Adrenal gland (tissue), 5 donors: Measurements from ENCODE around the gene ZCWPW1.

Source experiments
- POLR2A ChIP-seq, 2 donors: fragments of 450-650 bp; IDR thresholded peaks; one replicate each; pipeline ENCODE4 v1.6.1; 2017; ENCODE audit warnings: antibody characterized with exemption in 2 of 2, mild to moderate bottlenecking in 2 of 2, moderate library complexity in 1 of 2
- TF ChIP-seq, protein P1 (sequence below), 6 experiments: fragments of 450-650 bp in 4 of 6; fragments of 200-600 bp in 2 of 6; sonication (generic) in 1 of 6; IDR thresholded peaks; 1 replicate in 5 of 6; 2 replicates in 1 of 6; pipeline versions ENCODE4 v1.5.1 to v1.8.0; 2016 to 2021; ENCODE audit warnings: antibody characterized with exemption in 6 of 6, mild to moderate bottlenecking in 2 of 6, moderate library complexity in 1 of 6
- donor health status: DM: no; HTN: no; CAD: no.

DNA sequence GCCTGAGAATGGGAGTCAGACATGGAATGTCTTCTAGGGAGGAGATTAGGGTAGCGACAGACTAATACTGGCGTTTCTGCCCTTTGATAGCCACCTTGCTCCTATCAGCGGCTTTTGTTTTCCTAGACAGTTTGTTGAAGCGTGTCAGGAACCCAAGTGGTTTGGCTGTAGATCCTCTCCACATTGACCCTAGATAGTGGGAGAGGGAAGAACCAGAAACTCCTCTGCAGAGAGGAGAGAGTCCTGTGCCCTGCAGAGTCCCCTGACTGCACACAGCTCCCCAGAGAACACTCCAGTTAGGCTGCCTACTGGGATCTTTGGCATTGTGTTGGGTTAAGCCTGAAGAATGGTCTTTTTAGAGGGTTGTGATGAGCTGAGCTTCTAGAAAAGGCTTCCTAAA is 3.5 kb upstream of the ZCWPW1 start:
- TF ChIP-seq, protein P1, sequence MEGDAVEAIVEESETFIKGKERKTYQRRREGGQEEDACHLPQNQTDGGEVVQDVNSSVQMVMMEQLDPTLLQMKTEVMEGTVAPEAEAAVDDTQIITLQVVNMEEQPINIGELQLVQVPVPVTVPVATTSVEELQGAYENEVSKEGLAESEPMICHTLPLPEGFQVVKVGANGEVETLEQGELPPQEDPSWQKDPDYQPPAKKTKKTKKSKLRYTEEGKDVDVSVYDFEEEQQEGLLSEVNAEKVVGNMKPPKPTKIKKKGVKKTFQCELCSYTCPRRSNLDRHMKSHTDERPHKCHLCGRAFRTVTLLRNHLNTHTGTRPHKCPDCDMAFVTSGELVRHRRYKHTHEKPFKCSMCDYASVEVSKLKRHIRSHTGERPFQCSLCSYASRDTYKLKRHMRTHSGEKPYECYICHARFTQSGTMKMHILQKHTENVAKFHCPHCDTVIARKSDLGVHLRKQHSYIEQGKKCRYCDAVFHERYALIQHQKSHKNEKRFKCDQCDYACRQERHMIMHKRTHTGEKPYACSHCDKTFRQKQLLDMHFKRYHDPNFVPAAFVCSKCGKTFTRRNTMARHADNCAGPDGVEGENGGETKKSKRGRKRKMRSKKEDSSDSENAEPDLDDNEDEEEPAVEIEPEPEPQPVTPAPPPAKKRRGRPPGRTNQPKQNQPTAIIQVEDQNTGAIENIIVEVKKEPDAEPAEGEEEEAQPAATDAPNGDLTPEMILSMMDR (IDR thresholded peaks at IDR 0.05) = no peak
- TF ChIP-seq POLR2A (IDR thresholded peaks at IDR 0.05) = no peak
